Ovary (tissue), 9 donors: ENCODE data around the gene EXD3. TPM values are rescaled to one million over a fixed set of nuclear protein-coding genes. Genes with fewer than 3 reads are reported as not detected.

Experiments used
- DNase-seq, 5 donors: peaks; one replicate each; pipeline ENCODE4 v3.0.0-alpha.2; 2019 to 2020
- H3K27ac ChIP-seq, 2 donors: fragments of 200-600 bp; one replicate each; pipeline versions ENCODE4 v1.5.1 to v1.8.0; 2019 to 2022
- H3K27me3 ChIP-seq: fragments of 200-600 bp; one replicate; pipeline ENCODE4 v1.8.0; 2022
- H3K36me3 ChIP-seq: fragments of 200-600 bp; sonication (generic); one replicate; pipeline ENCODE4 v1.5.1; 2019
- H3K4me1 ChIP-seq: one replicate; pipeline ENCODE4 v1.8.1; 2013; ENCODE audit warnings: mild to moderate bottlenecking, moderate library complexity; ENCODE audit not compliant: insufficient read depth
- H3K4me3 ChIP-seq: fragments of 200-600 bp; sonication (generic); one replicate; pipeline ENCODE4 v1.5.1; 2017
- H3K9me3 ChIP-seq, 2 donors: fragments of 200-600 bp in 1 of 2; sonication (generic) in 1 of 2; one replicate each; pipeline versions ENCODE4 v1.5.1 to v1.8.1; 2013 to 2019; ENCODE audit warnings: mild to moderate bottlenecking in 1 of 2, moderate library complexity in 1 of 2
- CTCF ChIP-seq, 3 donors: fragments of 450-650 bp in 2 of 3; fragments of 200-600 bp in 1 of 3; IDR thresholded peaks; one replicate each; pipeline versions ENCODE4 v1.5.1 to v1.8.0; 2016 to 2022; ENCODE audit warnings: antibody characterized with exemption in 3 of 3, mild to moderate bottlenecking in 1 of 3
- EP300 ChIP-seq: sonication (generic); formaldehyde crosslinking; IDR thresholded peaks from one replicate; pipeline ENCODE4 v1.6.1; 2017; ENCODE audit warnings: antibody characterized with exemption
- POLR2A ChIP-seq: fragments of 450-650 bp; IDR thresholded peaks from one replicate; pipeline ENCODE4 v1.6.1; 2017; ENCODE audit warnings: antibody characterized with exemption, mild to moderate bottlenecking, moderate library complexity
- WGBS, 3 donors: extraction: QIAGEN DNeasy Blood & Tissue Kit in 1 of 3; methylation state at CpG; one replicate each; pipeline versions ENCODE4 v1.1.5 to v1.1.7; 2013 to 2017; 5-methylcytosine and 5-hydroxymethylcytosine counted together
- intact Hi-C, 4 donors: fragments of 100-400 bp; cut with DNase I; formaldehyde crosslinking; loops; one replicate each; pipeline versions ENCODE4 v1.11.0 to v1.15.1; 2022 to 2023
- polyA plus RNA-seq, 2 donors: library from polyadenylated mRNA; stranded (reverse); fragments of 200-250 nt in 1 of 2; fragments of 350-450 nt in 1 of 2; fragmentation: Illumina TruSeq in 1 of 2; extraction: RNeasy Lipid Tissue Mini Kit (QIAGEN cat#74804) in 1 of 2; gene quantifications; one replicate each; pipeline ENCODE4 v1.2.3, GENCODE V29; 2013 to 2014
- total RNA-seq, 7 donors: library from RNA; depleted of rRNA in 2 of 7; stranded (reverse); fragments of >200 nt in 2 of 7; fragmentation: NEBNext Ultra II Directional in 3 of 7; extraction: Animal tissue kit (Norgen Biotek cat#: 25700) in 3 of 7; gene quantifications; one replicate each; pipeline versions ENCODE4 v1.1.0 to v1.2.4, GENCODE V29; 2016 to 2023
- donor health status: DM: no; HTN: no; CAD: no; lungs with moderate emphysema.
- donor health status: DM: no; HTN: no; CAD: no.
- donor health status: Bipolar disorder and iron deficiency.
- donor health status: DM: yes; HTN: yes; CAD: no.
- donor health status: DM: no; HTN: no; CAD: no.
- donor health status: DM: yes; HTN: yes; CAD: no.

The EXD3 gene
- total and polyA plus RNA-seq, 9 donors = 1.0 to 30.6 (median 23.4) TPM

GRCh38 chr9:137269231-137269772, 153.7 kb downstream of the EXD3 start:
- Histone ChIP-seq H3K27me3 (no peaks in the 10 kb centered on the region), H3K27ac (no peak overlapping the region), H3K36me3 (no peaks in the 10 kb centered on the region), H3K9me3 (no peaks in the 10 kb centered on the region), H3K4me1 (peaks cover 6% of the 10 kb centered on the region), H3K4me3 (no peak overlapping the region)
- 26 to 36% (median 28%) methylated on average over 17 of the region's 17 CpGs for WGBS, 3 donors
- TF ChIP-seq EP300 (no peak), POLR2A (no peak), CTCF (IDR thresholded peaks at IDR 0.05) (no peak)
- intact Hi-C loops = no loop called here
- peak in 2 of 5 donors; percentile 19 to 56 for DNase-seq

DNA sequence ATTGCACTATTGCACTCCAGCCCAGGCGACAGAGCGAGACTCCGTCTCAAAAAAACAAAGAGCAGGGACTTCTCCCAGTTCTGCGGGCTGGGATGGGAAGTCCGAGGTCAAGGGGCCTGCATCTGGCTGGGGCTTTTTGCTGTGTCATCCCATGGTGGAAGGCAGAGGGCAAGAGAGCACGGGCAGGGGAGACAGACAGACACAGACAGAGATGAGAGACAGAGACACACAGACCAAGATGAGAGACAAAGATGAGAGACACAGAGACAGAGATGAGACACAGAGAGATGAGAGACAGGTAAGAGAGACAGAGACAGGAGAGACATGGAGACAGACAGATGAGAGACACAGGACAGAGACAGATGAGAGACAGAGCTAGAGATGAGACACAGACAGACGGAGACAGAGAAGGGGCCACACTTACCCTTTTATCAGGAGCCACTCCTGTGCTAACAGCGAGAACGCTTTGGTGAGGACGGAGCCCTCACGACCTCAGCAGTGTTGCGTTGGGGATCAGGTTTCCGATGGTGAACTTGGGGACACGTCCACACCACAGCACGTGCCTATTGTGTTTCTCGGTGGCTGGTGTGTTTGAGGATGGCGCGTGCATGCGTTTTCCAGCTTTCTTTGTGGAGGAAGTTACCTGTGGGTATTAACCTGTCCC, 154.3 kb downstream of the EXD3 start:
- H3K9me3 ChIP-seq = no peaks in the 10 kb centered on the region
- TF ChIP-seq EP300 = no peak
- TF ChIP-seq POLR2A = no peak
- no peak for TF ChIP-seq CTCF (IDR thresholded peaks at IDR 0.05)
- H3K27me3 ChIP-seq = no peaks in the 10 kb centered on the region
- peaks cover 6% of the 10 kb centered on the region for H3K4me1 ChIP-seq
- DNase-seq = no peak
- WGBS, 3 donors = 73 to 78% (median 75%) methylated on average over 19 of the region's 19 CpGs
- no peak overlapping the region for H3K27ac ChIP-seq
- no peak overlapping the region for H3K4me3 ChIP-seq
- H3K36me3 ChIP-seq = no peaks in the 10 kb centered on the region
- intact Hi-C loops = no loop called here

DNA sequence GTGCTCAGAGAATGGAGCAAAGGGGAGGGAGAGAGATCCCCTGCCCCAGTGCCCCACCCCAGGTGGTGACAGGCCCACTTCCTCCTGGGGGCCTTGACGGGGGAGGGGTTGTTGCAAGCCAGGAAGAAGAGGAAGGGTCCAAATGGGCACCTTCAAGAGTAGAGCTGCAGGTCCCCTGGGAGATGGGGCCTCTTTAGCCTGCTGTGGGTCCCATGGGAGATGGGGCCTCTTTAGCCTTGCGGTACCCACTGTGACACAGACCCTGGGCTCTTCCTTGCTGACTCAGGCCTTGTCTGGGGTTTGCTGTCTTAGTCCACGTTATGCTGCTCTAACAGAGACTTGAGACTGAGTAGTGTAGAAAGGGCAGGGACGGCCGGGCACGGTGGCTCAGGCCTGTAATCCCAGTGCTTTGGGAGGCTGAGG, 155.0 kb downstream of the EXD3 start:
- 78 to 90% (median 88%) methylated on average over 6 of the region's 6 CpGs for WGBS, 3 donors
- Histone ChIP-seq H3K4me3 (no peak overlapping the region), H3K27me3 (no peaks in the 10 kb centered on the region), H3K36me3 (no peaks in the 10 kb centered on the region), H3K4me1 (peaks cover 6% of the 10 kb centered on the region), H3K9me3 (no peaks in the 10 kb centered on the region), H3K27ac (no peak overlapping the region)
- intact Hi-C loops = no loop called here
- no peak for DNase-seq
- no peak for TF ChIP-seq POLR2A

- Histone ChIP-seq H3K9me3 (no peaks in the 10 kb centered on the region), H3K4me1 (peaks cover 6% of the 10 kb centered on the region), H3K36me3 (no peaks in the 10 kb centered on the region), H3K27me3 (no peaks in the 10 kb centered on the region), H3K27ac (no peak overlapping the region), H3K4me3 (no peak overlapping the region)
- TF ChIP-seq POLR2A (no peak), EP300 (no peak), CTCF (IDR thresholded peaks at IDR 0.05) (no peak)
- no peak for DNase-seq
- WGBS, 3 donors = 86 to 90% (median 88%) methylated on average over 34 of the region's 34 CpGs
- intact Hi-C loops = no loop called here
Measured at GRCh38 chr9:137266585-137267453, 156.1 kb downstream of the EXD3 start.
